Tibial nerve (tissue), 4 donors: ENCODE data around the gene PAPPA2. TPM values are rescaled to one million over a fixed set of nuclear protein-coding genes. Genes with fewer than 3 reads are reported as not detected.

Source experiments
- DNase-seq, 2 donors: peaks; one replicate each; pipeline ENCODE4 v3.0.0-alpha.2; 2019; ENCODE audit warnings: low spot score in 2 of 2
- H3K27ac ChIP-seq, 4 donors: fragments of 200-600 bp; sonication (generic) in 3 of 4; one replicate each; pipeline ENCODE4 v1.5.1; 2017 to 2019; ENCODE audit warnings: mild to moderate bottlenecking in 1 of 4
- H3K27me3 ChIP-seq, 2 donors: fragments of 200-600 bp; sonication (generic) in 1 of 2; one replicate each; pipeline versions ENCODE4 v1.5.1 to v1.6.0; 2017 to 2019
- H3K36me3 ChIP-seq, 3 donors: fragments of 200-600 bp; sonication (generic); one replicate each; pipeline ENCODE4 v1.5.1; 2018 to 2019
- H3K4me1 ChIP-seq, 4 donors: fragments of 200-600 bp; sonication (generic) in 3 of 4; one replicate each; pipeline ENCODE4 v1.5.1; 2017 to 2019
- H3K4me3 ChIP-seq, 4 donors: fragments of 200-600 bp; sonication (generic) in 3 of 4; one replicate each; pipeline ENCODE4 v1.5.1; 2017 to 2019; ENCODE audit warnings: mild to moderate bottlenecking in 1 of 4, moderate library complexity in 1 of 4
- H3K9me3 ChIP-seq, 4 donors: fragments of 200-600 bp; sonication (generic) in 3 of 4; one replicate each; pipeline ENCODE4 v1.5.1; 2017 to 2019
- EP300 ChIP-seq, 2 donors: sonication (generic); formaldehyde crosslinking; IDR thresholded peaks; one replicate each; pipeline ENCODE4 v1.6.1; 2017; ENCODE audit warnings: antibody characterized with exemption in 2 of 2, mild to moderate bottlenecking in 1 of 2
- POLR2A ChIP-seq, 2 donors: fragments of 450-650 bp; IDR thresholded peaks; one replicate each; pipeline ENCODE4 v1.6.1; 2017; ENCODE audit warnings: antibody characterized with exemption in 2 of 2, mild to moderate bottlenecking in 2 of 2, moderate library complexity in 2 of 2
- WGBS, 2 donors: methylation state at CpG; one replicate each; pipeline ENCODE4 v1.1.5; 2018; 5-methylcytosine and 5-hydroxymethylcytosine counted together
- total RNA-seq, 4 donors: library from RNA; depleted of rRNA; stranded (reverse); fragments of >200 nt; gene quantifications; one replicate each; pipeline ENCODE4 v1.1.0, GENCODE V29; 2016
- TF ChIP-seq, protein P1 (sequence below), 5 experiments: fragments of 200-600 bp in 3 of 5; fragments of 450-650 bp in 2 of 5; sonication (generic) in 3 of 5; IDR thresholded peaks; one replicate each; pipeline ENCODE4 v1.5.1; 2016 to 2019; ENCODE audit warnings: antibody characterized with exemption in 5 of 5, mild to moderate bottlenecking in 3 of 5, moderate library complexity in 2 of 5

PAPPA2 gene
- total RNA-seq, 4 donors from 2014 or later, result 0.20 to 0.90 (median 0.21) TPM

DNA sequence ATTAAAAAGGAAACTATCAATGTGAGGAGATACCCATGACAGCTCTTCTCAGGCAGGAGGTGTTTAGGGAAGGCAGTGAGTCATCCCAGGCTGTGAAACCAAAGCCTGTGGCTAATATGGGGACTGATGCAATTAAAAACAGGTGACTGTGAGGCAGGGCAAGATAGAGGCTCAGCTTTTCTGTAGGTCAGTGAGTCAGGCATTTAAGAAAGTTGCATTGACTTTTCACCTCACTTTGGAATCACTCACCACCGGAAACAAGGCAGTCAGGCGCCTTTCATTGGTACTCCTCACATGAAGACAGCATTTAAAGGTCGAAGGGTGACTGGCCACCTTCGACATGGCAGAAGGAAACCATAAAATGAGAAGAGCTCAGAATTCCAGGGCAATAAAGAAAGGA lies 54.5 kb downstream of the PAPPA2 start:
- DNase-seq, result no peak
- Histone ChIP-seq H3K9me3 (no peaks in the 10 kb centered on the region), H3K36me3 (no peaks in the 10 kb centered on the region), H3K27me3 (no peaks in the 10 kb centered on the region), H3K4me1 (no peaks in the 10 kb centered on the region), H3K27ac (no peak overlapping the region), H3K4me3 (no peak overlapping the region)
- WGBS, 2 donors, result 41 to 44% methylated on average over 4 of the region's 4 CpGs
- TF ChIP-seq EP300 (IDR thresholded peaks at IDR 0.05), result no peak

DNA sequence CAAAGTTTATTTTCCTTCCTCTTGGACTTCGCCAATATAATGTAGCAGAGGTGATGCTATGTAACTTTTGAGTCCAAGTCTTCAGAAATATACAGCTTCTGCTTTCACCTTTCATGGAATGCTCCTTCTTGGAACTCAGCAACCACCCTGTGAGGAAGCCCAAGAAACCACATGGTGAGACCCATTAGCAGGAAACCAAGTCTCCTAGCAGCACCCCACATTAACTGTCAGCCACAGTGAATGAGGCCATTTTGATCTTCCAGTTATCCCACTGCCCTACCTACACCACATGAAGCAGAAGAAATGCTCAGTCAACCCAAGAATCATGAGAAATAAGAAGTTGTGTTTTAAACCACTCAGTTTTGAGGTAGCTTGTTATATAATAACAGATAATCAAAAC lies 58.2 kb downstream of the PAPPA2 start:
- H3K36me3 ChIP-seq, result no peaks in the 10 kb centered on the region
- DNase-seq, result no peak
- no peak overlapping the region for H3K4me3 ChIP-seq
- 67 to 73% methylated on average over 1 of the region's 1 CpG for WGBS, 2 donors
- no peaks in the 10 kb centered on the region for H3K9me3 ChIP-seq
- TF ChIP-seq EP300 (IDR thresholded peaks at IDR 0.05), result no peak
- TF ChIP-seq, protein P1, sequence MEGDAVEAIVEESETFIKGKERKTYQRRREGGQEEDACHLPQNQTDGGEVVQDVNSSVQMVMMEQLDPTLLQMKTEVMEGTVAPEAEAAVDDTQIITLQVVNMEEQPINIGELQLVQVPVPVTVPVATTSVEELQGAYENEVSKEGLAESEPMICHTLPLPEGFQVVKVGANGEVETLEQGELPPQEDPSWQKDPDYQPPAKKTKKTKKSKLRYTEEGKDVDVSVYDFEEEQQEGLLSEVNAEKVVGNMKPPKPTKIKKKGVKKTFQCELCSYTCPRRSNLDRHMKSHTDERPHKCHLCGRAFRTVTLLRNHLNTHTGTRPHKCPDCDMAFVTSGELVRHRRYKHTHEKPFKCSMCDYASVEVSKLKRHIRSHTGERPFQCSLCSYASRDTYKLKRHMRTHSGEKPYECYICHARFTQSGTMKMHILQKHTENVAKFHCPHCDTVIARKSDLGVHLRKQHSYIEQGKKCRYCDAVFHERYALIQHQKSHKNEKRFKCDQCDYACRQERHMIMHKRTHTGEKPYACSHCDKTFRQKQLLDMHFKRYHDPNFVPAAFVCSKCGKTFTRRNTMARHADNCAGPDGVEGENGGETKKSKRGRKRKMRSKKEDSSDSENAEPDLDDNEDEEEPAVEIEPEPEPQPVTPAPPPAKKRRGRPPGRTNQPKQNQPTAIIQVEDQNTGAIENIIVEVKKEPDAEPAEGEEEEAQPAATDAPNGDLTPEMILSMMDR (IDR thresholded peaks at IDR 0.05), result no peak
- TF ChIP-seq POLR2A (IDR thresholded peaks at IDR 0.05), result no peak
- no peaks in the 10 kb centered on the region for H3K27me3 ChIP-seq
- no peaks in the 10 kb centered on the region for H3K4me1 ChIP-seq
- H3K27ac ChIP-seq, result no peak overlapping the region

DNA sequence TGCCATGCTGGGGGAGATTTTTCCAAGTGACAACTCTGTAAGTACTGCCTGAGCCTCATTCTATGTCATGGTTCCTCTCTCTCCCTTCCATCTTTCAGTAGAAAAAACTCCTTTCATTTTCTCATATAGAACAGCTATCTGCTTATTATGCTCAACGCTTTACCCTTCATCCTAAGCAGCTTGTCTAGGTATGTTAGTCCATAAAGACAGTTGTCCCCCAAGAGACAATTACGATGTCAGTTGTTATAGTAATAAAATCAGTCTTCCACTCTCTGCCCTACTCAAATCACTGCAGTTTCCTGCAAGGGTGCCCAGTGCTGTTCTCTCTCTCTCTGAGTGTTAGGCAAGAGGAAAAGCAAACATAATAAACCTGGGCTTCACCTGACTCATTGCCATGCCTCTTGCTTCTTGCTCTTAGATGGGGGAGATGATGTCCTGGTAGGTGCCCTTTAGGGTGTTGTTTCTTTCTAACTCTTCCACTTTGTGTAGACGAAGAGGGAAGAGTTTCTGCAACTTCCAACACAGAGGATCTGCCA lies 59.4 kb downstream of the PAPPA2 start:
- TF ChIP-seq, protein P1 (IDR thresholded peaks at IDR 0.05), result no peak
- no peak for TF ChIP-seq POLR2A (IDR thresholded peaks at IDR 0.05)

DNA sequence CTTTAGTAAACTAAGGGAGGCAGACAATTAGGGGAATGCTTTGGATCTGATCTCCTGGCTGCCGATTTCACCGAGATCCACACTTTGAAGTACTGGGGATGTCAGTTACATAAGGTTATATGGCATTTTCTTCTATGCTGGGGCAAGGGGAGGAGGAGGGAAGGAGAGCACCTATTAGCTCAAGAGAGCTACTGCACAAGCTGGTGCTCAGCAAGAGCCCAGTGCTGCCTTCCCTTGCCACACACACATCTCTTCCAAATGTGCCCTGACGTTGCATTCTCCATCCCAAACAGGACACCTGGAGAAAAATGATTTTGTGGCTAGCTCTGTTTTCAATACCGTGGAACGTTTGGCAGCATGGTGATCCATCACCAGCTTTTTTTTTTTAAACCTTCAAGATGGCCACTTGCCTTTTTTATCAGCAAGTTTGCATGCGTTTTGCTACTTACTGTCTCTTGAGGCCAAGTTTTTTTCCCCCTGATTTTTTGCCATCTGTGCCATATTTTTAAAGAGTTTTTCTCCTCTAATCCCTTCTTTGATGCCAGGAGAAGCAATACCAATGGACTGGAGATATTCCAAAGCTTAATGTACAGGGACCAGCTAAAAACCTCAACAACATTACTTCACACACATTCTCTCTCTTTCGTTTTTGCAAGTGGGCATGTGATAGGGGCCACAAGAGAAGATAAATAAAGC lies 66.6 kb downstream of the PAPPA2 start:
- H3K4me3 ChIP-seq, result no peak overlapping the region
- H3K27ac ChIP-seq, result no peak overlapping the region
- 75 to 80% methylated on average over 7 of the region's 7 CpGs for WGBS, 2 donors
- H3K4me1 ChIP-seq, result no peaks in the 10 kb centered on the region
- no peaks in the 10 kb centered on the region for H3K27me3 ChIP-seq
- no peaks in the 10 kb centered on the region for H3K9me3 ChIP-seq
- H3K36me3 ChIP-seq, result no peaks in the 10 kb centered on the region
- DNase-seq, result no peak
- TF ChIP-seq, protein P1 (IDR thresholded peaks at IDR 0.05), result no peak
- no peak for TF ChIP-seq POLR2A (IDR thresholded peaks at IDR 0.05)

More for the DNA sequence above, 59.4 kb downstream of the PAPPA2 start:
- Histone ChIP-seq H3K27ac (no peak overlapping the region), H3K36me3 (no peaks in the 10 kb centered on the region), H3K9me3 (no peaks in the 10 kb centered on the region), H3K4me3 (no peak overlapping the region), H3K27me3 (no peaks in the 10 kb centered on the region), H3K4me1 (no peaks in the 10 kb centered on the region)
- DNase-seq, result no peak
- WGBS, 2 donors, result 52 to 90% methylated on average over 3 of the region's 3 CpGs

DNA sequence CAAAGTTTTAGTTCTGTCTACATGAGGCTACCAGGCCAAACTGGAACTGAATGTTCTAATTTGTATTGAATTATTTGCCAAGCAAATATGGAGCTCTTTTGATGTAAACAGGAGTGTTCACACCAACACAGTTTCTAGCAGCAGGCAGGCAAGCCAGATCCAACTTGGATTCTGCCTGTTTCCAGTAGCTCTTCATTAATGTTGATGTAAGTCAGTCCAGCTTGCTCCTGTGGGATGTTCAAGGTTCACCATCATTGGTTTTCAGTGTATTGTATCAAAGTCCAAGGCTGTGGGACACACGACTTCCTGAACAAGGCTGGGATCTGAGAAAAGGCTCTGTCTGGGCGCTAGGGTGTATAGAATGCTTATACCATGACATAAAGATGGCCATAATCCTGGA lies 68.1 kb downstream of the PAPPA2 start:
- Histone ChIP-seq H3K36me3 (no peaks in the 10 kb centered on the region), H3K27me3 (no peaks in the 10 kb centered on the region), H3K4me1 (no peaks in the 10 kb centered on the region), H3K4me3 (no peak overlapping the region), H3K27ac (no peak overlapping the region), H3K9me3 (peaks cover 0 to 4% (median 0%) of the 10 kb centered on the region in 4 donors)
- no peak for DNase-seq
- WGBS, 2 donors, result 75 to 85% methylated on average over 2 of the region's 2 CpGs
- TF ChIP-seq POLR2A (IDR thresholded peaks at IDR 0.05) (no peak), EP300 (IDR thresholded peaks at IDR 0.05) (no peak)
- TF ChIP-seq, protein P1 (IDR thresholded peaks at IDR 0.05), result no peak
